Fibroblast of mammary gland (primary cell): ENCODE results near the gene PGM5.

Experiments
- DNase-seq: peaks from one replicate; pipeline ENCODE4 v3.0.0-alpha.2; 2010; ENCODE audit warnings: low read depth
- H3K4me3 ChIP-seq: 2 replicates; pipeline ENCODE4 v1.5.1; 2011; ENCODE audit warnings: low read depth, mild to moderate bottlenecking, low read length, moderate library complexity; ENCODE audit not compliant: control insufficient read depth
- TF ChIP-seq, protein P1 (sequence below): conservative IDR thresholded peaks from 2 replicates; pipeline ENCODE4 v1.5.1; 2011; ENCODE audit warnings: low read depth, low read length, inconsistent platforms; ENCODE audit not compliant: control insufficient read depth, insufficient read depth

Gene PGM5

GRCh38 chr9:68429631-68430030 lies 73.2 kb downstream of the PGM5 start:
- DNase-seq: no peak
- no peak overlapping the region for H3K4me3 ChIP-seq
- TF ChIP-seq, protein P1, sequence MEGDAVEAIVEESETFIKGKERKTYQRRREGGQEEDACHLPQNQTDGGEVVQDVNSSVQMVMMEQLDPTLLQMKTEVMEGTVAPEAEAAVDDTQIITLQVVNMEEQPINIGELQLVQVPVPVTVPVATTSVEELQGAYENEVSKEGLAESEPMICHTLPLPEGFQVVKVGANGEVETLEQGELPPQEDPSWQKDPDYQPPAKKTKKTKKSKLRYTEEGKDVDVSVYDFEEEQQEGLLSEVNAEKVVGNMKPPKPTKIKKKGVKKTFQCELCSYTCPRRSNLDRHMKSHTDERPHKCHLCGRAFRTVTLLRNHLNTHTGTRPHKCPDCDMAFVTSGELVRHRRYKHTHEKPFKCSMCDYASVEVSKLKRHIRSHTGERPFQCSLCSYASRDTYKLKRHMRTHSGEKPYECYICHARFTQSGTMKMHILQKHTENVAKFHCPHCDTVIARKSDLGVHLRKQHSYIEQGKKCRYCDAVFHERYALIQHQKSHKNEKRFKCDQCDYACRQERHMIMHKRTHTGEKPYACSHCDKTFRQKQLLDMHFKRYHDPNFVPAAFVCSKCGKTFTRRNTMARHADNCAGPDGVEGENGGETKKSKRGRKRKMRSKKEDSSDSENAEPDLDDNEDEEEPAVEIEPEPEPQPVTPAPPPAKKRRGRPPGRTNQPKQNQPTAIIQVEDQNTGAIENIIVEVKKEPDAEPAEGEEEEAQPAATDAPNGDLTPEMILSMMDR: no peak

GRCh38 chr9:68431307-68431706 lies 74.9 kb downstream of the PGM5 start:
- H3K4me3 ChIP-seq: no peak overlapping the region
- TF ChIP-seq, protein P1: no peak
- no peak for DNase-seq

DNA sequence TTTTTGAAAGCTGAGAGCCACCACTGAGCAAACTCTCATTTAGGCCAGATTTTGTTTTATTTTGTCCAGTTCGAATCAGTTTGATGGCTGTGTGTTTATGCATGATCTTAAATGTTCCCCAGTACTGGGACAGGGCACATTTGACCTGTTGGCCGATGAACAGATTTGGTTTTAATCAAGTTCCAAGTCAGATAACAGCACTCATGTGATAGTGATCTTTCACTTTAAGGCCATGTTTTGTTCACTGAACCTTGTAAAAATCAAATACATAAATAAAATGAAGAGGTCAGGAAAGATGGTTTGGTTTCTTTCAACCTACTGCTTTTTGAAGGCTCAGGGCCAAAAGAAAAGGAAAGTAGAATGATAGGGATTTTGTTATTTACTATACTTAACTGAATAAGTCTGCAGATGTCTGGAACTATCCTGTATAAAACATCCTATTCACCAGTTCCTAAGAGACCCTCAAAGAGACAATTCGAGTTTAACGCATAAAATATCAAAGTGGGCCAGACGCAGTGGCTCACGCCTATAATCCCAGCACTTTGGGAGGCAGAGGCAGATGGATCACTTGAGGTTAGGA lies 77.2 kb downstream of the PGM5 start:
- H3K4me3 ChIP-seq: no peak overlapping the region
- no peak for DNase-seq
- TF ChIP-seq, protein P1: no peak

DNA sequence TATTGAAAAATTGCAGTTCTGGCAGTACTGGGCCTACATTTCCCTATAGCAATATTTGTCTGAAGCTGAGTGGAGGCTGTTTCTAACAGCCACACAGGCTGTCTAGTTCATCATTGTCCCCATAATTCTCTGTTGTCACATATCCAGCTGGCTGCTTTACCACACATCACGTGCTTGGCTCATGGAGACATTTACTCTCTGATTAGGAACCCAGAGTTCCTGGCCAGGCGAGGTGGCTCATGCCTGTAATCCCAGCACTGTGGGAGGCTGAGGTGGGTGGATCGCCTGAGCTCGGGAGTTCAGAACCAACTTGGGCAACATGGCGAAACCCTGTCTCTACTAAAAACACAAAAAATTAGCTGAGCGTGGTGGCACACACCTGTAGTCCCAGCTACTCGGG lies 81.4 kb downstream of the PGM5 start:
- no peak overlapping the region for H3K4me3 ChIP-seq
- TF ChIP-seq, protein P1: no peak
- DNase-seq: no peak

DNA sequence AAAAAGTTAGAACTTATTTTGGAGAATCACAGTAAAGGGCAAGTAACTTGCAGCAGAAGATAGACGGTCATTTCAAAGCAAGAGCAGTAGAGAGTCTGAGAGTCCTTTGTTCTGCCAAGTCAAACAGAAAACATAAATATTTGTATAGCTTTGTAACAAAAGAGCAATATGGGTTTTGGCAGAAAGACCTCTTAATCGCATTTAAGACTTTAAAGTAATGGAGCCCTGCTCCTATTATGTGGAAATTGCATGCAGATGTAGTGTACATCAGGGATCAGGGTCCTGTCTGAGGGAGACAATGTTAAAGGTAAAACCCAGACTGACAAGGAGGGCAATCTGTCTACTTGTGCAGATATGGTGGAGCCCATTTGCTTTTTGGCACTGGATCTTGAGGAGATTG lies 87.2 kb downstream of the PGM5 start:
- TF ChIP-seq, protein P1: no peak
- no peak overlapping the region for H3K4me3 ChIP-seq
- DNase-seq: no peak

DNA sequence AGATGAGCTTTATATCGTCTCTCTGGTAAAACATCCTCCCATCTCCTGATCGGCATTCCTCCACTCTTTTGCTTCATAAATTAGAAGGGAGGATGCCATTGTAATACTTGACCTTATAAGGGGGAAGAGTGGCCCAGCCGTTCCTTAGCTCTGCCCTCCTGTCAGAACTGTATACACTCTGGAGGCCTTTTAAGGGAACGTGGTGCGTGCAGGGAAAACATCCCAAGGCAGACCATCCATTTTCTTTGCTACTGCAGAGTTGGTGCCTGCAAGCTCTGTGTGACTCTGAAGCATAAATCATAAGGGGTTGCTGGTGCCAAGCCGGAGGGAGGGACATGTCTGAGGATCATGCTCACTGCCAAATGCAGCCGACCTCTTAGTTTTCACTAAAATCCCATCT lies 90.4 kb downstream of the PGM5 start:
- H3K4me3 ChIP-seq: no peak overlapping the region
- DNase-seq: no peak
- TF ChIP-seq, protein P1: no peak

DNA sequence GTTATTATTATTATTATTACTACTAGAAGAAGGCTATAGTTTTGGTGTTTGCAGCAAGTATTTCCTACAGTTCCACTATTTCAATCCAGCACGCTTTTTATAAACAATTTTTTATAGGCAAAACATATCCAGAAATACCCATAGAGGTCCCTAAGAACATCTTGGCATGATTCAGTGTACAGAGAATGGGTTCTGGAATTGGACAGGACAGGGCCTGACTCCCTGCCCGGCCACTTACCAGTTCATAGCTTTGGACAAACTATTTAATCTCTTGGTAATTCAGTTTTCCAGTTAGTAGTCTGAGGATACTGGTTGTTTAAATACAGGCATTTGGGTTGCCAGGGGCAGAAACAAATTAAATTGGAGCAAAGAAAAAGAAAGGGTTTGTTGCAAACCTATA lies 91.2 kb downstream of the PGM5 start:
- no peak overlapping the region for H3K4me3 ChIP-seq
- DNase-seq: no peak
- TF ChIP-seq, protein P1: no peak
